HG03045 (cell line): Measurements from ENCODE around the gene NYAP2.

Source experiments
- ATAC-seq: cut with Tn5 transposase; IDR thresholded peaks from one replicate; pipeline ENCODE4 v1.9.1; 2021; ENCODE audit warnings: mild to moderate bottlenecking, moderate library complexity; ENCODE audit not compliant: unreplicated experiment

The NYAP2 gene

GRCh38 chr2:225543626-225544025, 144.1 kb downstream of the NYAP2 start:
- ATAC-seq = no peak

- no peak for ATAC-seq
Observed at GRCh38 chr2:225556461-225556860, 157.0 kb downstream of the NYAP2 start.

- no peak for ATAC-seq
Observed at GRCh38 chr2:225558399-225559071, 159.0 kb downstream of the NYAP2 start.

- ATAC-seq = no peak
Observed at GRCh38 chr2:225559072-225559415, 159.5 kb downstream of the NYAP2 start.

- ATAC-seq = no peak
Observed at GRCh38 chr2:225566798-225567197, 167.3 kb downstream of the NYAP2 start.

GRCh38 chr2:225569995-225570394, 170.5 kb downstream of the NYAP2 start:
- ATAC-seq = no peak

GRCh38 chr2:225573603-225574002, 174.1 kb downstream of the NYAP2 start:
- ATAC-seq = no peak

GRCh38 chr2:225574582-225575138, 175.2 kb downstream of the NYAP2 start:
- ATAC-seq = no peak

GRCh38 chr2:225581135-225581534, 181.6 kb downstream of the NYAP2 start:
- no peak for ATAC-seq

GRCh38 chr2:225581906-225582305, 182.4 kb downstream of the NYAP2 start:
- no peak for ATAC-seq

- ATAC-seq = no peak
Observed at GRCh38 chr2:225582355-225583116, 183.0 kb downstream of the NYAP2 start.

GRCh38 chr2:225584796-225585195, 185.3 kb downstream of the NYAP2 start:
- no peak for ATAC-seq

- ATAC-seq = no peak
Observed at GRCh38 chr2:225590932-225591331, 191.4 kb downstream of the NYAP2 start.

- ATAC-seq = no peak
Observed at GRCh38 chr2:225597911-225598310, 198.4 kb downstream of the NYAP2 start.

GRCh38 chr2:225598426-225598825, 198.9 kb downstream of the NYAP2 start:
- ATAC-seq = no peak

- ATAC-seq = no peak
Observed at GRCh38 chr2:225598897-225599296, 199.4 kb downstream of the NYAP2 start.

- no peak for ATAC-seq
Observed at GRCh38 chr2:225599856-225600255, 200.3 kb downstream of the NYAP2 start.

GRCh38 chr2:225600444-225600843, 200.9 kb downstream of the NYAP2 start:
- ATAC-seq = no peak

GRCh38 chr2:225600865-225601264, 201.4 kb downstream of the NYAP2 start:
- no peak for ATAC-seq

- no peak for ATAC-seq
Observed at GRCh38 chr2:225602205-225602604, 202.7 kb downstream of the NYAP2 start.

GRCh38 chr2:225608136-225608535, 208.6 kb downstream of the NYAP2 start:
- ATAC-seq = no peak

- ATAC-seq = no peak
Observed at GRCh38 chr2:225612636-225613035, 213.1 kb downstream of the NYAP2 start.
